Astrocyte (in vitro differentiated cells and primary cell): ENCODE results near the gene RGPD3. TPM values are rescaled to one million over a fixed set of nuclear protein-coding genes. Genes with fewer than 3 reads are reported as not detected.

Experiments used
- DNase-seq: peaks from one replicate; pipeline ENCODE4 v3.0.0-alpha.2; 2010; ENCODE audit warnings: low read depth
- FAIRE-seq: peaks from 2 replicates; lab custom pipeline; 2011; peaks lifted over from hg19 to GRCh38; lab: Jason Lieb, UNC
- H2AFZ ChIP-seq: 2 replicates; pipeline ENCODE4 v1.6.0; 2012; ENCODE audit warnings: low read depth, low read length, inconsistent platforms
- H3K27ac ChIP-seq: 2 replicates; pipeline ENCODE4 v1.5.1; 2011; ENCODE audit warnings: low read depth, low read length, inconsistent platforms
- H3K27me3 ChIP-seq: 2 replicates; pipeline ENCODE4 v1.6.0; 2011; ENCODE audit warnings: low read length, inconsistent platforms; ENCODE audit not compliant: insufficient read depth
- H3K36me3 ChIP-seq: 2 replicates; pipeline ENCODE4 v1.5.1; 2011; ENCODE audit warnings: low read length, inconsistent platforms; ENCODE audit not compliant: insufficient read depth
- H3K4me1 ChIP-seq: 2 replicates; pipeline ENCODE4 v1.5.1; 2011; ENCODE audit warnings: low read length, inconsistent platforms; ENCODE audit not compliant: insufficient read depth
- H3K4me2 ChIP-seq: 2 replicates; pipeline ENCODE4 v1.6.0; 2012; ENCODE audit warnings: low read length, inconsistent platforms
- H3K4me3 ChIP-seq: 2 replicates; pipeline ENCODE4 v1.5.1; 2011; ENCODE audit warnings: low read depth, mild to moderate bottlenecking, low read length, inconsistent platforms; ENCODE audit not compliant: insufficient read depth
- H3K79me2 ChIP-seq: 2 replicates; pipeline ENCODE4 v1.6.0; 2012; ENCODE audit warnings: mild to moderate bottlenecking, low read length, inconsistent platforms; ENCODE audit not compliant: insufficient read depth
- H3K9ac ChIP-seq: 2 replicates; pipeline ENCODE4 v1.6.0; 2012; ENCODE audit warnings: mild to moderate bottlenecking, low read length, inconsistent platforms
- H3K9me3 ChIP-seq: 2 replicates; pipeline ENCODE4 v1.5.1; 2012; ENCODE audit warnings: low read depth, mild to moderate bottlenecking, low read length, inconsistent platforms; ENCODE audit not compliant: insufficient read depth
- H4K20me1 ChIP-seq: 2 replicates; pipeline ENCODE4 v1.6.0; 2012; ENCODE audit warnings: low read length, inconsistent platforms; ENCODE audit not compliant: insufficient read depth
- H3K27ac Mint-ChIP-seq: one replicate; pipeline ENCODE4 v1.8.0; 2021; ENCODE audit warnings: mild to moderate bottlenecking, mixed read lengths; ENCODE audit not compliant: unreplicated experiment
- H3K27me3 Mint-ChIP-seq: one replicate; pipeline ENCODE4 v1.8.0; 2021; ENCODE audit warnings: low read depth, mixed read lengths; ENCODE audit not compliant: unreplicated experiment
- H3K36me3 Mint-ChIP-seq: one replicate; pipeline ENCODE4 v1.8.0; 2021; ENCODE audit warnings: low read depth, mixed read lengths; ENCODE audit not compliant: unreplicated experiment
- H3K4me1 Mint-ChIP-seq: one replicate; pipeline ENCODE4 v1.8.0; 2021; ENCODE audit warnings: low read depth, mixed read lengths; ENCODE audit not compliant: unreplicated experiment
- H3K4me3 Mint-ChIP-seq: one replicate; pipeline ENCODE4 v1.8.0; 2021; ENCODE audit warnings: mild to moderate bottlenecking, moderate library complexity, mixed read lengths; ENCODE audit not compliant: unreplicated experiment
- H3K9me3 Mint-ChIP-seq: one replicate; pipeline ENCODE4 v1.8.0; 2021; ENCODE audit warnings: mild to moderate bottlenecking, mixed read lengths; ENCODE audit not compliant: unreplicated experiment
- CTCF ChIP-seq: IDR thresholded peaks from 2 replicates; pipeline ENCODE4 v1.5.1; 2011; ENCODE audit warnings: low read depth, mild to moderate bottlenecking, inconsistent platforms, low read length, moderate library complexity; ENCODE audit not compliant: insufficient read depth
- EZH2 ChIP-seq: IDR thresholded peaks from 2 replicates; pipeline ENCODE4 v1.6.1; 2012; ENCODE audit warnings: mild to moderate bottlenecking, low read length, inconsistent platforms; ENCODE audit not compliant: insufficient read depth
- total RNA-seq: library from RNA; stranded (reverse); gene quantifications from 2 replicates; pipeline ENCODE4 v1.2.1, GENCODE V29; 2021

The RGPD3 gene
- total RNA-seq, 1 donor from 2014 or later: 0.16 TPM

- H3K9ac ChIP-seq: no peak overlapping the region
- no peaks in the 10 kb centered on the region for H3K79me2 ChIP-seq
- H3K9me3 Mint-ChIP-seq: peaks cover 4% of the 10 kb centered on the region
- DNase-seq: no peak
- no peak overlapping the region for H3K4me2 ChIP-seq
- H2AFZ ChIP-seq: no peak overlapping the region
- no peak overlapping the region for H3K27ac Mint-ChIP-seq
- H3K9me3 ChIP-seq: no peaks in the 10 kb centered on the region
- H3K36me3 ChIP-seq: no peaks in the 10 kb centered on the region
- H3K4me1 Mint-ChIP-seq: no peaks in the 10 kb centered on the region
- no peak for TF ChIP-seq EZH2
- no peak for TF ChIP-seq CTCF
- no peak for FAIRE-seq
- peaks cover 6% of the 10 kb centered on the region for H3K27me3 Mint-ChIP-seq
- H3K36me3 Mint-ChIP-seq: no peaks in the 10 kb centered on the region
- H3K4me1 ChIP-seq: no peaks in the 10 kb centered on the region
- no peak overlapping the region for H3K4me3 Mint-ChIP-seq
- H3K4me3 ChIP-seq: no peak overlapping the region
- H3K27me3 ChIP-seq: no peaks in the 10 kb centered on the region
- no peak overlapping the region for H3K27ac ChIP-seq
- H4K20me1 ChIP-seq: no peaks in the 10 kb centered on the region
Measured at GRCh38 chr2:106363791-106364190, 104.4 kb downstream of the RGPD3 start.

- Mint-ChIP-seq H3K27ac (no peak overlapping the region), H3K4me1 (no peaks in the 10 kb centered on the region), H3K27me3 (peaks cover 6% of the 10 kb centered on the region), H3K9me3 (peaks cover 4% of the 10 kb centered on the region), H3K4me3 (no peak overlapping the region), H3K36me3 (no peaks in the 10 kb centered on the region)
- no peak overlapping the region for H3K9ac ChIP-seq
- no peaks in the 10 kb centered on the region for H3K36me3 ChIP-seq
- DNase-seq: no peak
- no peak for FAIRE-seq
- H3K9me3 ChIP-seq: no peaks in the 10 kb centered on the region
- no peak overlapping the region for H2AFZ ChIP-seq
- no peaks in the 10 kb centered on the region for H3K79me2 ChIP-seq
- H3K4me3 ChIP-seq: no peak overlapping the region
- H3K27me3 ChIP-seq: no peaks in the 10 kb centered on the region
- no peak overlapping the region for H3K4me2 ChIP-seq
- H3K27ac ChIP-seq: no peak overlapping the region
- H3K4me1 ChIP-seq: no peaks in the 10 kb centered on the region
- H4K20me1 ChIP-seq: no peaks in the 10 kb centered on the region
- TF ChIP-seq EZH2 (no peak), CTCF (no peak)
Measured at GRCh38 chr2:106362789-106363188, 105.4 kb downstream of the RGPD3 start.

- Histone ChIP-seq H3K9ac (no peak overlapping the region), H3K27ac (no peak overlapping the region), H3K36me3 (no peaks in the 10 kb centered on the region), H3K79me2 (no peaks in the 10 kb centered on the region), H3K4me1 (no peaks in the 10 kb centered on the region), H3K4me3 (no peak overlapping the region), H3K9me3 (no peaks in the 10 kb centered on the region), H3K4me2 (no peak overlapping the region), H3K27me3 (no peaks in the 10 kb centered on the region), H2AFZ (no peak overlapping the region), H4K20me1 (no peaks in the 10 kb centered on the region)
- no peaks in the 10 kb centered on the region for H3K36me3 Mint-ChIP-seq
- H3K4me3 Mint-ChIP-seq: no peak overlapping the region
- H3K27ac Mint-ChIP-seq: no peak overlapping the region
- TF ChIP-seq CTCF (no peak), EZH2 (no peak)
- no peak for DNase-seq
- no peaks in the 10 kb centered on the region for H3K9me3 Mint-ChIP-seq
- peaks cover 2% of the 10 kb centered on the region for H3K27me3 Mint-ChIP-seq
- no peak for FAIRE-seq
- H3K4me1 Mint-ChIP-seq: no peaks in the 10 kb centered on the region
Measured at GRCh38 chr2:106359512-106359911, 108.7 kb downstream of the RGPD3 start.
